ENCODE results near the gene RRP7A.
"Not testable (repeated sequence)": the region's sequence is repeated elsewhere in the genome, so short reads cannot be mapped to it uniquely, and the experiment has no call there.

DNA sequence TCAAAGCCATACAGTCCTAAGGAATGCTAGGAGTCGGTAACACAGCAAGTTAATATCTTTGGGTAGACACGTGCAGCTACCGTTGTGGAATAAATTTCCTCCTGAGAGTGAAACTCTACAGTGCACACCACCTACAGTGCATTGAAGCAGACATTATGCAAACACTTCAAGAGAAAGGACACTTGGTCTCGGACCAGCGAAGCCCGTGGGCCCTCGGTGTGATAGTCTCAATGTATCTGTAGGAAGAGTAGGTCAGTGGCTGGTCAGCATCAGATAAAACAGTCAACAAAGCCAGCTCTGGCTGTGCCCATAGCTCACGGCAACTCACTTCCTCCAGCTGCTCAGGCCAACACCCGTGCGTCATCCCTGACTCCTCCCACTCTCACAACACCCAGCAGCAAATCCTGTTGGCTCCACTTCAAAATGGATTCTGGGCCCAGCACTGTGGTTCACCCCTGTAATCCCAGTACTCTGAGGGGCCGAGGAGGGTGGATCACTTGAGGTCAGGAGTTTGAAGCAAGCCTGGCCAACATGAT, 19.7 kb upstream of the RRP7A start:
- TF ChIP-seq SUZ12 (IDR thresholded peaks at IDR 0.05; ENCODE audit: extremely low read depth, insufficient read depth, insufficient read length); ZNF274 (IDR thresholded peaks at IDR 0.05; ENCODE audit: low read depth, low read length); YY1 (IDR thresholded peaks at IDR 0.05; ENCODE audit: insufficient read depth, insufficient read length): not testable (repeated sequence)

All from NT2/D1 (cell line).